GM10847 (cell line): Measurements from ENCODE around the gene TMEM125.

Source experiments
- POLR2A ChIP-seq: IDR thresholded peaks from 2 replicates; pipeline ENCODE4 v1.6.1; 2011; ENCODE audit not compliant: insufficient read length; ENCODE audit errors: extremely low read depth

The TMEM125 gene

GRCh38 chr1:43277116-43277876, 7.5 kb downstream of the TMEM125 start:
- no peak for TF ChIP-seq POLR2A

- TF ChIP-seq POLR2A, result no peak
These were observed 9.4 kb downstream of the TMEM125 start for GRCh38 chr1:43279161-43279560.

DNA sequence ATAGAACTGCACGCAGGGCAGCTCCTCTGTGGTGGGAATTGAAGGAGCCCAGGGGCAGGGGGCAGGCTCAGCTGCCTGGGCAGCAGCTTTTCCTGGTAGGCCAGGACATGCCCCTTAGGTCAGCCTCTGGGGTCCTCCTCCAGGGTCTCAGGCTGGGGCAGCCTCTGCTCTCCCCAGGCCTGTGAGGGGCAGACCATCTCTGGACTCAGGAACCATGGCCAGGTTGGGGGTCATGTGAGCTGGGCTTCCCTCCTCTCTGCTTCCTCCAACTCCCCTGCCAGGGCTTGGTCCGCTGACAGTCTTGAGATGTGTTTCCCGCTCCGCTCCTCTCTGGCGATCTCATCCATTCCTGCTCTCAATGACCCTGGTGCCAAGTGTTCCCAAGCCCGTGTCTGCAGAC, 9.9 kb downstream of the TMEM125 start:
- no peak for TF ChIP-seq POLR2A

DNA sequence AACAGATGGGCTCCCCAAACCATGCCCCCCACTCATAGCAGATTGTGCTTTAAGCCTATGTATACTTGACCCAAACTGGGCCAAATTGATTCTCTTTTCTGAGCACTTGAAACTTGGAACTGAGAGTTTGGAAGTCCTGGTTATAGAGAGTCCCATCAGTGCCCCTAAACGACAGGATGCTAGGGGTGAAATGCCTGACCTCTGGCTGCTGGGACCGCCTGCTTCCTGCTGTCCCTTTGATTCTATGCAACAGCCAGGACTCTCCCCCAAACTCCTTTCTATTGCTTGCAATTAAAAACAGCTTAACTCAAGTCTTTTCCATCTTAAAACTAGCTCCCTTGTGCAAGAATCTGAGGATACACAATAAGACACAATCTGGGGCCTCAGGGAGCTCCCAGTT, 10.9 kb downstream of the TMEM125 start:
- no peak for TF ChIP-seq POLR2A

GRCh38 chr1:43282220-43283195, 12.7 kb downstream of the TMEM125 start:
- TF ChIP-seq POLR2A, result no peak

DNA sequence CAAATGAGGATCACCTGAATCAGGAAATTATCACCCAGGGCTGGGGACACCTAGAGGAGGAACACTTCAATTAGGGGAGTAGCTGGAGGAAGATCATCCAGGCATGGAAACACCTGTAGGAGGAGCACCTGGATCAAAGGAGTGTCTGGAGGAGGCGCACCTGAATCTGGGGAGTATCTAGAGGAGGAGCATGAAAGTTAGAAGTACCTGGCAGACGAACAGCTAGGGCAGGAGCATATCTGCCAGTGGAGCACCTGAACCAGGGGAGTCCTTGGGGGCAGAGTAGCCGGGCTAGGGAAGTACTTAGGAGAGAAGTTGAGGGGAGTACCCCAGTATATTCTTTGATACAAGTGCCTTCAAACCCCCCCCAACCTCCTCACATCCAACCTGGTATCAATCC, 14.3 kb downstream of the TMEM125 start:
- TF ChIP-seq POLR2A, result no peak

DNA sequence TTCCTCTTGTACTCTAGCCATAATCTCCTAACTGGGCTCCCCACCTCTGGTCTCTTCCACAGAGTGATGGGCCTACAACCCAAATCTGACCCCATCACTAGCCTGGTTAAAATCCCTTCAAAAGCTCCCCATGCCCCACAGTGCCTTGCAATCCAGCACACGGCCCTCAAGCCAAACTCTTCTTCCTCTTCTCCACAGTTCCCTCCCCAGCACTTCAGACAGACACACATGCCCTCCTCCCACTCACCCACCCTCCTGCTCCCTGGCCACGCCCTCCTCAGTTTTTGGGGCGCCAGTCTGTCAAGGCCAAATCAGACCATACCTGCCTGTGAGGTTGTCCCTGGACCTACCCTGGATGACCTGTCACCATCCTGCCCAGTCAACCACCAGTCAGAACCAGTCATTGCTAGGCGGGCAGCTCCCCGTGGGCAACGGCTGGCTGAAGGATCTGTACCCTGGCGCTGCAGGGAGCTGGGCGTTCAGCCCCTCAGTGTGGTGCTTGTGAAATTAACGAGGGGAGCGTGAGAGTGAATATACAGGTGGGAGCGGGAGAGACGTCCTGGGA, 14.8 kb downstream of the TMEM125 start:
- TF ChIP-seq POLR2A, result no peak

- no peak for TF ChIP-seq POLR2A
These were observed 15.6 kb downstream of the TMEM125 start, which contains the start of gene C1orf210 for GRCh38 chr1:43285269-43285990. Gene C1orf210, minus strand, starts transcription at chr1:43285581. Its CDS starts 2,311 bp downstream, at chr1:43283270.

DNA sequence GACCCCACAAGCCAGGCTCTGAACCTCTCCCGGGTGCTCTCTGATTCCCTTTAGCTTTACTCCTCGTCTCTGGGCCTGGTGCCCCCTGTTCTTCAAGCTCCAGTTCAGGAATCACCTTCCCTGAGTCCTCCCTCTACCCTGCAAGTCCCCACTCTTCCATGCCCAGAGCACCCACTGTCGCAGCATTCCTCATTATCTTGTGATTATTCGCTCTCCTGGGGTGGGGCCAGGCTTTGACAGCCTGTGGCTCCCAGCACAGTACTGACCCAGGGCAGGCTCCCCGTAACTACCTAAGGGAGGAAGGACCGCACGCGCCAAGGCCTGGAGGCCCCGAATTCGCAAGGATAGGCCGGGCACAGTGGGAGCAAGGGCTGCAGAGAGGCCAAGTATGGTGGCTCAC, 16.3 kb downstream of the TMEM125 start:
- TF ChIP-seq POLR2A, result no peak

DNA sequence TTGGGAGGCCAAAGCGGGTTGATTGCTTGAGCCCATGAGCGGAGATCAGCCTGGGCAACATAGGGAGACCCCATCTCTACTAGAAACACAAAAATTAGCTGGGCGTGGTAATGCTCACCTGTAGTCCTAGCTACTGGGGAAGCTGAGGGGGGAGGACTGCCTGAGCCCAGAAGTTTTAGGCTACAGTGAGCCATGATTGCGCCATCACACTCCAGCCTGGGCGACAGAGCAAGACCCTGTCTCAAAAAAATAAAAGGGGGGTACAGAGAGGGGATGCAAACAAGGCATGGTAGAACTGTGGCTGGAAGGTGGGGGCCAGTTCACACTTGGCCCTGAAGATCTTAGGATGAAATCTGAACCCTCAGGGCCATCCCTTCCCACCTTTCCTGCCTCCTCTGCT, 16.8 kb downstream of the TMEM125 start:
- TF ChIP-seq POLR2A, result no peak

GRCh38 chr1:43288058-43288784, 18.4 kb downstream of the TMEM125 start:
- no peak for TF ChIP-seq POLR2A

- no peak for TF ChIP-seq POLR2A
These were observed 19.3 kb downstream of the TMEM125 start for GRCh38 chr1:43288785-43289706.

DNA sequence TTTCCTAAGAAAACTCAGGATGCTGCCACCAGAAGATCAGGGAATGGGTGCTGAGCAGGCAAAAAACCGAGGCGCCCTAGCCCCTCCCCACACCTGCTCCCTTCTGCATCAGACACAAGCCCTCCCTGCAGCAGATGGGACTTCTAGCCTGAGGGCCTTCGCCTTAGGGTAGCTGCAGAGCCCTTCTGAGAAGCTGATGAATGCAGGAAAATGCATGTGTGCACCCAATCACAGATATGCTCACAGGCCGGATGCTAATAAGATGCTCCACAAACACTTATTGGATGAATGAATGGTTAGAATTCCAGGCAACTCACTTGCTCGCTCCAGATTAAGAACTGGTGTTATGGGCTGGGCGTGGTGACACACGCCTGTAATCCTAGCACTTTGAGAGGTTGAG, 22.4 kb downstream of the TMEM125 start:
- TF ChIP-seq POLR2A, result no peak

GRCh38 chr1:43292679-43293078, 22.9 kb downstream of the TMEM125 start:
- TF ChIP-seq POLR2A, result no peak

DNA sequence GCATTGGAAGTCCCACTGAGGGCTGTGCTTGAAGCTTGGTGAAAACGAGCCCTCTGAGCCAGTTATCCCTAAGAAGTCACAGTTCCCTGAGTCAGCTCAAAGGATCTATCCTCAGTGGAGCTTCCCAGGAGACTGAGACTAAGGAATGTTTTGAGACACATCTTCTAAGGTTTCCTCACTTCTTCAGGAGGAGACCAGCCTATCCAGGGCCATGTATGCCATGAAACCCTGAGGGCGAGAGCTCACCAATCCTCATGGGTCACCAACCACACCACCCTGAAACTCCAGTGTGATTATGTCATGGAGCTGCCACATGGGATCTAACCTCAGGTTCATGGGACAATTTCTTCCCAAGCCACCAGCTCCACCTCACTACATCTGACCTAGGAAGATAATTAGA, 23.4 kb downstream of the TMEM125 start:
- TF ChIP-seq POLR2A, result no peak
